ENCODE results near the gene DYNLT5. TPM values are rescaled to one million over a fixed set of nuclear protein-coding genes. Genes with fewer than 3 reads are reported as not detected.

Gene DYNLT5
- total and polyA plus RNA-seq, 3 experiments from 2014 or later, result not detected

DNA sequence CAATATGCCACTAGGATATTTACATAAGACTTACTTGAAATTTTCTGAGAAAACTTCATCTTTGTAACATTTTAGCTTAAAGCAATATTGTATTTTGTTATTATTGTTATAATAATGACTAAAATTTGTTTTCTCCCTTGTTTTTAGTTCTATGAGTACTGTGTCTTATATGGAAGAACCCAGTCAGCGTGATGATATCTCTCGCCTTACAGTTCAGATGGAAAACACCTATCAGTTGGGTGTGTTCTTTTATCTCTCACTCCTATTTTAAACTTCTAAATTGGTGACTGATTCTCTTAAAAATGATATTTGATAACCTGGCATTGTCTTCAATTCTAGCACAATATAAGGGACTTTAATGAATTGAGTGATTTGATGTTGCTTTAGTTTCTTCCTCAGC lies 18.0 kb downstream of the DYNLT5 start:
- peak overlapping the region in 5 of 8 donors; percentile 10 to 94 (median 68) for H3K27ac Mint-ChIP-seq
- no peaks in the 10 kb centered on the region for H3K9me3 Mint-ChIP-seq
- peak overlapping the region in 6 of 7 donors; percentile 77 to 86 (median 80) for H3K4me3 Mint-ChIP-seq
- Histone ChIP-seq H3K9me3 (ENCODE audit: low read length) (no peaks in the 10 kb centered on the region), H3K27ac (ENCODE audit: low read depth, low read length) (no peak overlapping the region), H3K4me3 (ENCODE audit: low read length) (peak overlapping the region; percentile 46), H3K36me3 (ENCODE audit: insufficient read depth, low read length) (no peaks in the 10 kb centered on the region), H3K27me3 (ENCODE audit: insufficient read depth, low read length, poor library complexity, severe bottlenecking) (no peaks in the 10 kb centered on the region), H3K4me1 (ENCODE audit: insufficient read depth, low read length) (peaks cover 13% of the 10 kb centered on the region)
- ChIA-PET POLR2A (interaction anchor here (0.9 to 1.0 kb wide), 3 partner anchors 155 to 248 kb away, joined by 3 to 5 read pairs (median 4); partner anchors contain the start of genes DNAI4 and MIER1), CTCF (interaction anchor here (1.3 to 1.7 kb wide), 3 partner anchors 162 to 442 kb away, joined by 3 to 9 read pairs (median 8); no protein-coding TSS in a partner anchor)
- no peak for DNase-seq
- peaks cover 18 to 28% (median 26%) of the 10 kb centered on the region in 3 donors for H3K4me1 Mint-ChIP-seq
- no peaks in the 10 kb centered on the region for H3K27me3 Mint-ChIP-seq
- H3K36me3 Mint-ChIP-seq, result no peaks in the 10 kb centered on the region

DNA sequence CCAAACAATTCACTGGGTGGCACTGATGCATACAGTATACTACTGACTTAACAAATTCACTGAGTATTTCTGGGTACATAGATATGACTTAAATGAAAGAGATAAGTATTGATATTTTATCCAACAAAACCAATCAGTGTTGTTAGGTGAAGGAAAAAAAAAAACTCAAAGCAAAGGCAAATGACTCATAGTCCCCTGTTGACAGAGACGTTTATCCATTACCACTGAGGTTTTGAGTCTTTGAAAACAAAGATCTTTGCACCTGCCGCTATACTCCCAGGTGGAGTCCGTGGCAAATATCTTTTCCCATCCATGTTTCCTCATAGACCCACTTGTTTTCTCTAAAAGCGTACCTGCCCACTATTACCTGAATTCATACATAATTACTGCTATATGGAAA lies 18.4 kb downstream of the DYNLT5 start:
- H3K36me3 ChIP-seq (ENCODE audit: insufficient read depth, low read length), result no peaks in the 10 kb centered on the region
- Mint-ChIP-seq H3K4me3 (peak overlapping the region in 2 of 7 donors; percentile 78 to 86), H3K36me3 (no peaks in the 10 kb centered on the region), H3K9me3 (no peaks in the 10 kb centered on the region), H3K27me3 (peaks cover 1 to 3% of the 10 kb centered on the region in 2 donors), H3K4me1 (peaks cover 18 to 28% (median 26%) of the 10 kb centered on the region in 3 donors), H3K27ac (peak overlapping the region in 4 of 8 donors; percentile 10 to 76 (median 19))
- CTCF ChIA-PET, result interaction anchor here (1.5 to 1.7 kb wide), 2 partner anchors 378 to 442 kb away, joined by 8 to 9 read pairs; no protein-coding TSS in a partner anchor
- no peak overlapping the region for H3K27ac ChIP-seq (ENCODE audit: low read depth, low read length)
- no peaks in the 10 kb centered on the region for H3K27me3 ChIP-seq (ENCODE audit: insufficient read depth, low read length, poor library complexity, severe bottlenecking)
- no peak overlapping the region for H3K4me3 ChIP-seq (ENCODE audit: low read length)
- peaks cover 13% of the 10 kb centered on the region for H3K4me1 ChIP-seq (ENCODE audit: insufficient read depth, low read length)
- POLR2A ChIA-PET, result no interaction called here
- no peak for DNase-seq
- H3K9me3 ChIP-seq (ENCODE audit: low read length), result no peaks in the 10 kb centered on the region

DNA sequence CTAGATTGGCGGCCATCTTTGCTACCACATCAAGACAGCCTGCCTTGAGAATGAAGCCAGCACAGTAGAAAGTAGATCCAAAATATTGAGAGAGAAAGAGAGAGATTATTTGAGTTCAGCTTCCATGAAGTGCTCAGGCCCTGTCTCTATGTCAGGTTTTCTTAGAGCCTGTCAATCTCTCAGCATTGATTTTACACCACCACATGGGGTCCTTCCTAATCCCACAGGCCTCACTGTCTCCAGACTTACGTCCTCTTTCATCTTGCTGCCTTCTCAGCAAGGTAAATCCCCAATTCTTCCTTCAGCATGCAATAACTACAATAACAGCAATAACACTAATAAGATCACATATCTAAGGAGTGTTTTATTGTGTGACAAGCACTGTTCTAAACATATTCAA lies 21.0 kb downstream of the DYNLT5 start:
- Mint-ChIP-seq H3K36me3 (no peaks in the 10 kb centered on the region), H3K9me3 (no peaks in the 10 kb centered on the region), H3K4me3 (no peak overlapping the region), H3K4me1 (peaks cover 18 to 28% (median 26%) of the 10 kb centered on the region in 3 donors), H3K27ac (no peak overlapping the region), H3K27me3 (peaks cover 1 to 11% of the 10 kb centered on the region in 2 donors)
- ChIA-PET CTCF (interaction anchor here (0.7 kb wide), 1 partner anchor 376 kb away, joined by 3 read pairs; no protein-coding TSS in a partner anchor), POLR2A (no interaction called here)
- Histone ChIP-seq H3K36me3 (ENCODE audit: insufficient read depth, low read length) (no peaks in the 10 kb centered on the region), H3K4me1 (ENCODE audit: insufficient read depth, low read length) (peaks cover 13% of the 10 kb centered on the region), H3K4me3 (ENCODE audit: low read length) (no peak overlapping the region), H3K27me3 (ENCODE audit: insufficient read depth, low read length, poor library complexity, severe bottlenecking) (peaks cover 3% of the 10 kb centered on the region), H3K9me3 (ENCODE audit: low read length) (no peaks in the 10 kb centered on the region), H3K27ac (ENCODE audit: low read depth, low read length) (no peak overlapping the region)
- DNase-seq, result no peak

DNA sequence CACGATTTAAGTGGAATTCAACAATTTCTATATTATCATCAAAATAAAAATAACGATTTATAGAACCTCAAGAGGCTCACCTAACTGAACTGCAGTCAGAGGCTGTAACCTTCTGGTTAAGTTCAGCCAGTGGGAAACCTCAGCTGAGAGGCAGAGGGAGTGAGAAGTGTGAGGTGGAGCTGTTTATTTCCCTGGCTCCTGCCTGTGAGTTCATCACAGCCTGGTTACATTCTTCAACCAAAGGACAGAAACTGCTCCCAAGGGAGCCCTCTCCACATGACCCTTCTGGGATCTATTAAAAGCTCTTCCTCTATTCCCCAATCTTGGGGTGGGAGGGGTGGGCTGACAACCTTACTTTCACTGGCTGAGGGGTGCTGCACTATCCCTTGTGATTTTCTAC lies 22.2 kb downstream of the DYNLT5 start:
- peaks cover 3% of the 10 kb centered on the region for H3K27me3 ChIP-seq (ENCODE audit: insufficient read depth, low read length, poor library complexity, severe bottlenecking)
- DNase-seq, result no peak
- Mint-ChIP-seq H3K4me3 (no peak overlapping the region), H3K27ac (no peak overlapping the region), H3K36me3 (no peaks in the 10 kb centered on the region), H3K9me3 (no peaks in the 10 kb centered on the region), H3K27me3 (peaks cover 3 to 23% of the 10 kb centered on the region in 2 donors), H3K4me1 (peaks cover 9 to 18% (median 16%) of the 10 kb centered on the region in 3 donors)
- POLR2A ChIA-PET, result no interaction called here
- peaks cover 7% of the 10 kb centered on the region for H3K4me1 ChIP-seq (ENCODE audit: insufficient read depth, low read length)
- no peak overlapping the region for H3K4me3 ChIP-seq (ENCODE audit: low read length)
- H3K27ac ChIP-seq (ENCODE audit: low read depth, low read length), result no peak overlapping the region
- CTCF ChIA-PET, result no interaction called here
- H3K36me3 ChIP-seq (ENCODE audit: insufficient read depth, low read length), result no peaks in the 10 kb centered on the region
- no peaks in the 10 kb centered on the region for H3K9me3 ChIP-seq (ENCODE audit: low read length)

DNA sequence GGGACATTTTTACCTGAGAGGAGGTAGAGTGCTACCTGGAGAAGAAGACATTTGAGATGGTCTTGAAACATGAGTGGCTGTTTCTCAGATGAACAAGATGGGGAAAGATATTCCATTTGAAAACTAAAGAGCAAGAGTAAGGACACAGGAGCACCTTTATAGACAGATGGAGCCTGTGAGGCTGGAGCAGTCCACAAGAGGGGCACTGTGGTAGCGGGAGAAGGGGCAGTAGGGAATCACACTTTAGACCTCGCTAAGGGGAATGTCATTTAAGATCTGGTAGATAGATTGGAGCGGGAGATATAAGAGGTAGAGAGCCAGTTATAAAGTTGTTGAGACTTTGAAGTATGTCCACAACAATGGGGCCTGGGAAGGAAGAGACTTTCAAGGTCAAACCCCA lies 23.4 kb downstream of the DYNLT5 start:
- peaks cover 0 to 6% (median 4%) of the 10 kb centered on the region in 3 donors for H3K4me1 Mint-ChIP-seq
- Histone ChIP-seq H3K27ac (ENCODE audit: low read depth, low read length) (no peak overlapping the region), H3K4me1 (ENCODE audit: insufficient read depth, low read length) (no peaks in the 10 kb centered on the region), H3K9me3 (ENCODE audit: low read length) (no peaks in the 10 kb centered on the region), H3K4me3 (ENCODE audit: low read length) (no peak overlapping the region), H3K36me3 (ENCODE audit: insufficient read depth, low read length) (no peaks in the 10 kb centered on the region), H3K27me3 (ENCODE audit: insufficient read depth, low read length, poor library complexity, severe bottlenecking) (peaks cover 3% of the 10 kb centered on the region)
- H3K9me3 Mint-ChIP-seq, result peaks cover 0 to 2% (median 0%) of the 10 kb centered on the region in 5 donors
- no peaks in the 10 kb centered on the region for H3K36me3 Mint-ChIP-seq
- peaks cover 4 to 30% of the 10 kb centered on the region in 2 donors for H3K27me3 Mint-ChIP-seq
- H3K4me3 Mint-ChIP-seq, result no peak overlapping the region
- ChIA-PET POLR2A (no interaction called here), CTCF (interaction anchor here (0.9 kb wide), 1 partner anchor 11 kb away, joined by 3 read pairs; no protein-coding TSS in a partner anchor)
- DNase-seq, result no peak
- no peak overlapping the region for H3K27ac Mint-ChIP-seq

DNA sequence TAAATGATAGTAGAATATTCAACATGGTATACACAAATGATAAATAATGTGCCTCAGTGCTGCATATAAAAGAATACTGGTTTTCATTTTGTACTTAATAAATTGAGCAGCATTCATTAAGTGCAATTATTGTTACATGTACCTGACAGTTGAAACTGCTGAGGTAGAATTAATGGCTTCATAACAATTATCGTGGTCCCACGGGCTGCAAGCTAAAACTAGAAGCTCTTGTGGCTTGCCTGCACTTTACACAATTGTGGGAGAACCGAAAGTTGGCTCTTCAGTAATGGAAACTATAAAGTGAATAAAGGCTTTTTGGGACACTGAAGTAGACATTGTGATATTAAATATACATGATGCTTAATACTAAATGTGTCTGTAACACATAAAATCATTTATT lies 25.6 kb downstream of the DYNLT5 start:
- Mint-ChIP-seq H3K4me1 (no peaks in the 10 kb centered on the region), H3K27ac (no peak overlapping the region), H3K4me3 (no peak overlapping the region), H3K36me3 (peaks cover 0 to 5% (median 0%) of the 10 kb centered on the region in 3 donors), H3K27me3 (peaks cover 4 to 38% of the 10 kb centered on the region in 2 donors), H3K9me3 (peaks cover 0 to 2% (median 0%) of the 10 kb centered on the region in 5 donors)
- Histone ChIP-seq H3K9me3 (ENCODE audit: low read length) (no peaks in the 10 kb centered on the region), H3K27ac (ENCODE audit: low read depth, low read length) (no peak overlapping the region), H3K4me3 (ENCODE audit: low read length) (no peak overlapping the region), H3K36me3 (ENCODE audit: insufficient read depth, low read length) (no peaks in the 10 kb centered on the region), H3K4me1 (ENCODE audit: insufficient read depth, low read length) (no peaks in the 10 kb centered on the region), H3K27me3 (ENCODE audit: insufficient read depth, low read length, poor library complexity, severe bottlenecking) (peaks cover 3% of the 10 kb centered on the region)
- ChIA-PET POLR2A (no interaction called here), CTCF (interaction anchor here (2.8 kb wide), 1 partner anchor 12 kb away, joined by 7 read pairs; no protein-coding TSS in a partner anchor)
- DNase-seq, result no peak

DNA sequence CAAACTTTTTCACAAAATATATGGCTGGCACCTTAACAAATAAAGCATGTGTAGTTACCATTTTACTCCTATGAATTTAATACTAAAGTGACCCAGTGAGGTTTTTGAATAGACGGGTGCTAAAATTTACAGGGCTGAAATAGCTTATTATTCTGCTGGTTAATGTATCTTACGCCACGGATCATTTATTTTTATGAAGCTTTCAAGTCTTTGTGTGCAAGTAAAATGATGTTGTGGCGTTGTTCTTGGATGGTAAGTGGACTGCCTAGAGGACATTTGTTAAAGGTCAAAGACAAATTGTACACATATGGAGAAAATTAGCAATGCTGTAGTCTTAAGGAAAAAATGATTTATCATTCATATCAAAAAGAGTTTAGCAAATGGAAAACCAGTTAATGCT lies 26.0 kb downstream of the DYNLT5 start:
- H3K27me3 ChIP-seq (ENCODE audit: insufficient read depth, low read length, poor library complexity, severe bottlenecking), result peaks cover 3% of the 10 kb centered on the region
- Mint-ChIP-seq H3K4me3 (no peak overlapping the region), H3K9me3 (peaks cover 0 to 2% (median 0%) of the 10 kb centered on the region in 5 donors), H3K36me3 (peaks cover 0 to 5% (median 0%) of the 10 kb centered on the region in 3 donors), H3K27me3 (peaks cover 4 to 38% of the 10 kb centered on the region in 2 donors), H3K27ac (no peak overlapping the region), H3K4me1 (no peaks in the 10 kb centered on the region)
- no peak for DNase-seq
- H3K27ac ChIP-seq (ENCODE audit: low read depth, low read length), result no peak overlapping the region
- H3K9me3 ChIP-seq (ENCODE audit: low read length), result no peaks in the 10 kb centered on the region
- ChIA-PET CTCF (interaction anchor here (2.8 kb wide), 1 partner anchor 13 kb away, joined by 7 read pairs; no protein-coding TSS in a partner anchor), POLR2A (no interaction called here)
- no peak overlapping the region for H3K4me3 ChIP-seq (ENCODE audit: low read length)
- H3K36me3 ChIP-seq (ENCODE audit: insufficient read depth, low read length), result no peaks in the 10 kb centered on the region
- H3K4me1 ChIP-seq (ENCODE audit: insufficient read depth, low read length), result no peaks in the 10 kb centered on the region

DNA sequence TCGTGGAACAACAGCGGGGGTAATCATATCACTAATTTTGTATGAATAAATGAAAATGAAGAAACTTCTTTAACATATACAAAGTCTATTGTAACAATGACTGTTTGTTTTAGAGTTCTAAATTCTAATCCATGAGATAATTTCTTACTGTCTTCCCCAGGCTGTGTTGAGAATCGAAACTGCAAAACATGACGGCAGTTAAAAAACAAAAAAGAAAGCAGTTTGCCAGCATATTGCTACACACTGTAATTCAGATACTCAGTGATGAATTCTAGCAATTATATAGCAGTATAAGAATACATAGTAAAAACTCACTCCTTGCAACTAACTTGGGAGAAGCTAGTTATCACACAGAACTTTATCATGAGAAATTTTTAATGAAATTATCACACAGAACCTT lies 26.7 kb downstream of the DYNLT5 start:
- Histone ChIP-seq H3K27me3 (ENCODE audit: insufficient read depth, low read length, poor library complexity, severe bottlenecking) (peaks cover 3% of the 10 kb centered on the region), H3K9me3 (ENCODE audit: low read length) (no peaks in the 10 kb centered on the region), H3K36me3 (ENCODE audit: insufficient read depth, low read length) (no peaks in the 10 kb centered on the region), H3K27ac (ENCODE audit: low read depth, low read length) (no peak overlapping the region), H3K4me1 (ENCODE audit: insufficient read depth, low read length) (no peaks in the 10 kb centered on the region), H3K4me3 (ENCODE audit: low read length) (no peak overlapping the region)
- Mint-ChIP-seq H3K27ac (no peak overlapping the region), H3K36me3 (peaks cover 0 to 5% (median 0%) of the 10 kb centered on the region in 3 donors), H3K4me3 (peak overlapping the region in 1 of 7 donors; percentile 42), H3K4me1 (no peaks in the 10 kb centered on the region), H3K27me3 (peaks cover 4 to 38% of the 10 kb centered on the region in 2 donors), H3K9me3 (peaks cover 0 to 3% (median 0%) of the 10 kb centered on the region in 5 donors)
- ChIA-PET POLR2A (no interaction called here), CTCF (interaction anchor here (2.8 kb wide), 1 partner anchor 13 kb away, joined by 7 read pairs; no protein-coding TSS in a partner anchor)
- no peak for DNase-seq

Data from CD8-positive, alpha-beta memory T cell (primary cell).